Right lobe of liver (tissue), 6 donors: ENCODE results near the gene SUB1. TPM values are rescaled to one million over a fixed set of nuclear protein-coding genes. Genes with fewer than 3 reads are reported as not detected.

Source experiments
- ATAC-seq, 4 donors: fragments of 200-7000 bp; cut with Tn5 transposase; one replicate each; pipeline ENCODE4 v1.9.1; 2020; ENCODE audit warnings: mild to moderate bottlenecking in 4 of 4, moderate library complexity in 4 of 4
- DNase-seq, 3 donors: peaks; one replicate each; pipeline ENCODE4 v3.0.0-alpha.2; 2020
- H3K27ac ChIP-seq, 3 donors: fragments of 200-600 bp; one replicate each; pipeline ENCODE4 v1.8.0; 2022
- H3K27me3 ChIP-seq, 2 donors: fragments of 200-600 bp; one replicate each; pipeline ENCODE4 v1.8.0; 2022
- H3K36me3 ChIP-seq, 4 donors: fragments of 200-600 bp; sonication (generic) in 1 of 4; one replicate each; pipeline versions ENCODE4 v1.5.1 to v1.8.0; 2017 to 2022; ENCODE audit warnings: control low read depth in 1 of 4
- H3K4me1 ChIP-seq, 4 donors: fragments of 200-600 bp; sonication (generic) in 1 of 4; one replicate each; pipeline versions ENCODE4 v1.5.1 to v1.8.0; 2017 to 2022; ENCODE audit warnings: control low read depth in 1 of 4
- H3K4me3 ChIP-seq, 3 donors: fragments of 200-600 bp; one replicate each; pipeline ENCODE4 v1.8.0; 2022
- H3K9me3 ChIP-seq, 4 donors: fragments of 200-600 bp; sonication (generic) in 1 of 4; one replicate each; pipeline versions ENCODE4 v1.5.1 to v1.8.0; 2017 to 2022; ENCODE audit warnings: control low read depth in 1 of 4
- POLR2A ChIP-seq: fragments of 450-650 bp; IDR thresholded peaks from one replicate; pipeline ENCODE4 v1.6.1; 2017; ENCODE audit warnings: antibody characterized with exemption, mild to moderate bottlenecking
- WGBS: methylation state at CpG from one replicate; pipeline ENCODE4 v1.1.6; 2018; ENCODE audit warnings: low coverage, low lambda C conversion rate; ENCODE audit not compliant: insufficient coverage; ENCODE audit errors: missing lambda C conversion rate; 5-methylcytosine and 5-hydroxymethylcytosine counted together
- intact Hi-C, 2 donors: fragments of 100-400 bp; cut with DNase I; formaldehyde crosslinking; loops; one replicate each; pipeline versions ENCODE4 v1.11.2 to v1.14.1; 2022
- total RNA-seq, 6 experiments: library from RNA; depleted of rRNA in 2 of 6; stranded (reverse); fragments of >200 nt in 2 of 6; fragmentation: NEBNext Ultra II Directional in 3 of 6; extraction: Animal tissue kit (Norgen Biotek cat#: 25700) in 3 of 6; gene quantifications; one replicate each; pipeline versions ENCODE4 v1.1.0 to v1.2.4, GENCODE V29; 2016 to 2023
- TF ChIP-seq, protein P1 (sequence below), 4 donors: fragments of 200-600 bp in 3 of 4; fragments of 450-650 bp in 1 of 4; IDR thresholded peaks; one replicate each; pipeline versions ENCODE4 v1.5.1 to v1.8.0; 2016 to 2022; ENCODE audit warnings: antibody characterized with exemption in 4 of 4, mild to moderate bottlenecking in 2 of 4
- donor health status: DM: no; HTN: yes; CAD: no.
- donor health status: DM: no; HTN: no; CAD: no.
- donor health status: DM: no; HTN: no; CAD: no.
- donor health status: DM: no; HTN: yes; CAD: no.
- donor health status: DM: no; HTN: yes; CAD: no.

SUB1 gene
- total RNA-seq, 6 experiments from 2014 or later, result 52.5 to 124 (median 94.9) TPM

GRCh38 chr5:32612134-32612888, 27.0 kb downstream of the SUB1 start:
- ATAC-seq, result no peak
- Histone ChIP-seq H3K4me1 (no peaks in the 10 kb centered on the region), H3K27ac (no peak overlapping the region), H3K9me3 (no peaks in the 10 kb centered on the region), H3K36me3 (no peaks in the 10 kb centered on the region), H3K27me3 (no peaks in the 10 kb centered on the region), H3K4me3 (no peak overlapping the region)
- intact Hi-C loops, result loop anchor here (10.0 kb wide), 2 partner anchors 118 to 128 kb away; no protein-coding TSS in a partner anchor
- WGBS, result 73% methylated on average over 9 of the region's 10 CpGs
- TF ChIP-seq, protein P1, sequence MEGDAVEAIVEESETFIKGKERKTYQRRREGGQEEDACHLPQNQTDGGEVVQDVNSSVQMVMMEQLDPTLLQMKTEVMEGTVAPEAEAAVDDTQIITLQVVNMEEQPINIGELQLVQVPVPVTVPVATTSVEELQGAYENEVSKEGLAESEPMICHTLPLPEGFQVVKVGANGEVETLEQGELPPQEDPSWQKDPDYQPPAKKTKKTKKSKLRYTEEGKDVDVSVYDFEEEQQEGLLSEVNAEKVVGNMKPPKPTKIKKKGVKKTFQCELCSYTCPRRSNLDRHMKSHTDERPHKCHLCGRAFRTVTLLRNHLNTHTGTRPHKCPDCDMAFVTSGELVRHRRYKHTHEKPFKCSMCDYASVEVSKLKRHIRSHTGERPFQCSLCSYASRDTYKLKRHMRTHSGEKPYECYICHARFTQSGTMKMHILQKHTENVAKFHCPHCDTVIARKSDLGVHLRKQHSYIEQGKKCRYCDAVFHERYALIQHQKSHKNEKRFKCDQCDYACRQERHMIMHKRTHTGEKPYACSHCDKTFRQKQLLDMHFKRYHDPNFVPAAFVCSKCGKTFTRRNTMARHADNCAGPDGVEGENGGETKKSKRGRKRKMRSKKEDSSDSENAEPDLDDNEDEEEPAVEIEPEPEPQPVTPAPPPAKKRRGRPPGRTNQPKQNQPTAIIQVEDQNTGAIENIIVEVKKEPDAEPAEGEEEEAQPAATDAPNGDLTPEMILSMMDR (IDR thresholded peaks at IDR 0.05), result no peak
- TF ChIP-seq POLR2A, result no peak
- DNase-seq, result no peak

GRCh38 chr5:32613050-32613672, 27.8 kb downstream of the SUB1 start:
- peak; percentile 73 to 83 (median 79) for DNase-seq
- no peaks in the 10 kb centered on the region for H3K36me3 ChIP-seq
- intact Hi-C loops, result loop anchor here (10.0 kb wide), 2 partner anchors 118 to 128 kb away; no protein-coding TSS in a partner anchor
- no peaks in the 10 kb centered on the region for H3K9me3 ChIP-seq
- H3K27ac ChIP-seq, result no peak overlapping the region
- no peaks in the 10 kb centered on the region for H3K27me3 ChIP-seq
- TF ChIP-seq, protein P1 (IDR thresholded peaks at IDR 0.05), result peak; percentile 85 to 97 (median 91)
- TF ChIP-seq POLR2A, result no peak
- WGBS, result 3% methylated on average over 10 of the region's 10 CpGs
- peak; percentile 95 to 98 (median 96) for ATAC-seq
- H3K4me1 ChIP-seq, result no peaks in the 10 kb centered on the region
- H3K4me3 ChIP-seq, result no peak overlapping the region

- intact Hi-C loops, result loop anchor here (10.0 kb wide), 2 partner anchors 120 to 130 kb away; no protein-coding TSS in a partner anchor
- H3K9me3 ChIP-seq, result no peaks in the 10 kb centered on the region
- no peak for TF ChIP-seq POLR2A
- TF ChIP-seq, protein P1 (IDR thresholded peaks at IDR 0.05), result no peak
- ATAC-seq (no peak), DNase-seq (no peak)
- H3K36me3 ChIP-seq, result no peaks in the 10 kb centered on the region
- 50% methylated on average over 3 of the region's 3 CpGs for WGBS
- no peak overlapping the region for H3K4me3 ChIP-seq
- no peaks in the 10 kb centered on the region for H3K27me3 ChIP-seq
- H3K27ac ChIP-seq, result no peak overlapping the region
- H3K4me1 ChIP-seq, result no peaks in the 10 kb centered on the region
Measured at GRCh38 chr5:32615236-32615635, 29.9 kb downstream of the SUB1 start.

- intact Hi-C loops, result loop anchor here (10.0 kb wide), 2 partner anchors 124 to 134 kb away; no protein-coding TSS in a partner anchor
- no peak for ATAC-seq
Measured at GRCh38 chr5:32618962-32619361, 33.6 kb downstream of the SUB1 start.

More at GRCh38 chr5:32618962-32619361, 33.6 kb downstream of the SUB1 start:
- DNase-seq, result no peak
- Histone ChIP-seq H3K27me3 (no peaks in the 10 kb centered on the region), H3K4me3 (no peak overlapping the region), H3K36me3 (no peaks in the 10 kb centered on the region), H3K9me3 (no peaks in the 10 kb centered on the region), H3K27ac (no peak overlapping the region), H3K4me1 (peaks cover 0 to 11% (median 0%) of the 10 kb centered on the region in 4 donors)
- WGBS, result 50% methylated on average over 2 of the region's 2 CpGs
- no peak for TF ChIP-seq POLR2A
- TF ChIP-seq, protein P1 (IDR thresholded peaks at IDR 0.05), result no peak
